GM18870 (cell line): Measurements from ENCODE around the gene RNU1-2.
"Not testable (repeated sequence)": the region's sequence is repeated elsewhere in the genome, so short reads cannot be mapped to it uniquely, and the experiment has no call there.

Experiments
- ATAC-seq: cut with Tn5 transposase; IDR thresholded peaks from one replicate; pipeline ENCODE4 v1.9.1; 2021; ENCODE audit warnings: moderate library complexity; ENCODE audit not compliant: unreplicated experiment

RNU1-2 gene

GRCh38 chr1:16907870-16908758 lies 12.3 kb downstream of the RNU1-2 start:
- ATAC-seq, result no peak

GRCh38 chr1:16911851-16912721 lies 16.3 kb downstream of the RNU1-2 start:
- not testable (repeated sequence) for ATAC-seq

- not testable (repeated sequence) for ATAC-seq
Observed at GRCh38 chr1:16912742-16913141, 17.0 kb downstream of the RNU1-2 start.

- ATAC-seq, result no peak
Observed at GRCh38 chr1:16913181-16913832, 17.5 kb downstream of the RNU1-2 start.

- no peak for ATAC-seq
Observed at GRCh38 chr1:16913833-16914662, 18.3 kb downstream of the RNU1-2 start.

- ATAC-seq, result not testable (repeated sequence)
Observed at GRCh38 chr1:16914928-16915626, 19.3 kb downstream of the RNU1-2 start.

- no peak for ATAC-seq
Observed at GRCh38 chr1:16915627-16915973, 19.8 kb downstream of the RNU1-2 start.

GRCh38 chr1:16916036-16916880 lies 20.5 kb downstream of the RNU1-2 start:
- not testable (repeated sequence) for ATAC-seq

- ATAC-seq, result no peak
Observed at GRCh38 chr1:16918371-16918770, 22.6 kb downstream of the RNU1-2 start.

- ATAC-seq, result not testable (repeated sequence)
Observed at GRCh38 chr1:16918936-16919665, 23.3 kb downstream of the RNU1-2 start.

- no peak for ATAC-seq
Observed at GRCh38 chr1:16920951-16921350, 25.2 kb downstream of the RNU1-2 start.

GRCh38 chr1:16921391-16922185 lies 25.8 kb downstream of the RNU1-2 start, which contains the start of gene CROCC:
CROCC (plus strand) TSS chr1:16921931; CDS start chr1:16922019, 88 bp downstream.
- ATAC-seq, result no peak

- ATAC-seq, result no peak
Observed at GRCh38 chr1:16922466-16922865, 26.7 kb downstream of the RNU1-2 start.

- no peak for ATAC-seq
Observed at GRCh38 chr1:16922885-16923431, 27.2 kb downstream of the RNU1-2 start.

- no peak for ATAC-seq
Observed at GRCh38 chr1:16924216-16924918, 28.6 kb downstream of the RNU1-2 start.

- ATAC-seq, result no peak
Observed at GRCh38 chr1:16924919-16925477, 29.2 kb downstream of the RNU1-2 start.
